GM12892 (cell line): Measurements from ENCODE around the gene SLC23A1.

Experiments used
- POLR2A ChIP-seq: IDR thresholded peaks from 2 replicates; pipeline ENCODE4 v1.6.1; 2011; ENCODE audit warnings: low read depth, low read length, control low read depth
- TAF1 ChIP-seq: IDR thresholded peaks from 2 replicates; pipeline ENCODE4 v1.6.1; 2011; ENCODE audit warnings: low read depth, mild to moderate bottlenecking, control low read depth, low read length, borderline replicate concordance

DNA sequence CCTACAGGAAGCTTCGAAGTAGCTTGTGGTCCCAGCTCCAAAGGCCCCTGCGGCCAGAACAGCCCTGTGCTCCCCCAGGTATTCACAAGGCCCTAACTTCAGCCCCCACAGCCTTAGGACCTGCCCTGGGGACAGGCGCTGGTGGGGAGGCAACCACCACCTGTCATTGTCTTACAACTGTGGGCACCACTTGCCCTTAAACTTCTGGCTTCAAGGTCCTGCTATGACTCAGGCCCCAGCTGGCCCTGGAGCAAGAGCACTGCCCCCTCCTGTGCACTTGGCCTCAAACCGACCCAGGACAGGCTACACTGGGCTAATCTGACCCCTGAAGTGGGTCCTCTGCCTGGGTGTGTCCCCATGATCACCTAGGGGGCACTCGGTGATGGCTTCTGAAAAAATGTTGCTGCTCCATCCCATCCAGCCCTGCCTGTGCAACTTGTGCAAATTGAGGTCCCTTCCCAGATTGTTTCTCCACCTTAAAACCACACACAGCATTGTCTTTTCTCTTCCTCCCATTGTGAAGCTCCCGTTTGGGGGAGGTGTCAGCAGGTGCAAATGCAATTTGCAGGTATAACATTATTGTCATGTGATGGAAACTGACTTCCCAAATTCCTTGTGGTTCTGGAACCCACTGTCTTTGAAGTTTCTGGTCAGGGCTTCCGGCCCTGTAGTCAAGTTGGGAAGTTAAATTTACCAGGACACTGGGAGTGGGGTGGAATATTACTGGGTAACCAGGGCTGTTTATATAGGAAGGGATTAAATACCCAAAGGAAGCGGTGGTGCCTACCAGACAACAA, 12.9 kb upstream of the SLC23A1 start:
- TF ChIP-seq POLR2A = no peak
- no peak for TF ChIP-seq TAF1
